Gastrocnemius medialis (tissue), 4 donors: ENCODE measurements around the gene TUBAL3. TPM values are rescaled to one million over a fixed set of nuclear protein-coding genes. Genes with fewer than 3 reads are reported as not detected.

Experiments used
- ATAC-seq, 2 donors: fragments of 150-250 bp; one replicate each; pipeline ENCODE4 v1.9.1; 2016
- DNase-seq, 2 donors: peaks; one replicate each; pipeline ENCODE4 v3.0.0-alpha.2; 2019
- H3K27ac ChIP-seq, 4 donors: fragments of 200-600 bp; sonication (generic); 1 replicate in 1 of 4; 2 replicates in 3 of 4; pipeline ENCODE4 v1.5.1; 2016 to 2018; ENCODE audit warnings: mild to moderate bottlenecking in 2 of 4, moderate library complexity in 1 of 4
- H3K27me3 ChIP-seq, 3 donors: fragments of 200-600 bp; sonication (generic) in 2 of 3; 1 replicate in 1 of 3; 2 replicates in 2 of 3; pipeline versions ENCODE4 v1.5.1 to v1.6.0; 2016 to 2019; ENCODE audit warnings: mild to moderate bottlenecking in 1 of 3, moderate library complexity in 1 of 3
- H3K36me3 ChIP-seq, 2 donors: fragments of 200-600 bp; sonication (generic) in 1 of 2; one replicate each; pipeline ENCODE4 v1.5.1; 2017 to 2018
- H3K4me1 ChIP-seq, 2 donors: fragments of 200-600 bp; sonication (generic) in 1 of 2; one replicate each; pipeline ENCODE4 v1.5.1; 2016 to 2017; ENCODE audit warnings: mild to moderate bottlenecking in 2 of 2
- H3K4me3 ChIP-seq, 4 donors: fragments of 200-600 bp; sonication (generic) in 3 of 4; 1 replicate in 1 of 4; 2 replicates in 3 of 4; pipeline ENCODE4 v1.5.1; 2016 to 2019; ENCODE audit warnings: mild to moderate bottlenecking in 2 of 4
- H3K9me3 ChIP-seq, 3 donors: fragments of 200-600 bp; sonication (generic) in 2 of 3; 1 replicate in 1 of 3; 2 replicates in 2 of 3; pipeline ENCODE4 v1.5.1; 2016 to 2019
- POLR2A ChIP-seq, 2 donors: fragments of 450-650 bp; IDR thresholded peaks; one replicate each; pipeline ENCODE4 v1.6.1; 2017; ENCODE audit warnings: antibody characterized with exemption in 2 of 2, mild to moderate bottlenecking in 2 of 2, moderate library complexity in 2 of 2
- in situ Hi-C, 4 donors: fragments of 200-750 bp; cut with MboI; loops; one replicate each; pipeline versions ENCODE4 v1.15.0 to v1.8.0; 2017; ENCODE audit warnings: low sequenced_read_pairs in 4 of 4
- intact Hi-C: fragments of 100-400 bp; cut with DNase I; formaldehyde crosslinking; loops from one replicate; pipeline ENCODE4 v1.15.1; 2023; ENCODE audit warnings: low total_unique reads
- total RNA-seq, 4 donors: library from RNA; depleted of rRNA; stranded (reverse); fragments of >200 nt; gene quantifications; one replicate each; pipeline versions ENCODE4 v1.1.0 to v1.2.3, GENCODE V29; 2016
- TF ChIP-seq, protein P1 (sequence below), 5 experiments: fragments of 450-650 bp in 3 of 5; fragments of 200-600 bp in 2 of 5; sonication (generic) in 2 of 5; IDR thresholded peaks in 4 of 5; conservative IDR thresholded peaks in 1 of 5; 1 replicate in 4 of 5; 2 replicates in 1 of 5; pipeline ENCODE4 v1.5.1; 2016 to 2019; ENCODE audit warnings: antibody characterized with exemption in 5 of 5, mild to moderate bottlenecking in 3 of 5, moderate library complexity in 3 of 5

Gene TUBAL3
- total RNA-seq, 4 donors from 2014 or later: 0.18 TPM; not detected in 3

DNA sequence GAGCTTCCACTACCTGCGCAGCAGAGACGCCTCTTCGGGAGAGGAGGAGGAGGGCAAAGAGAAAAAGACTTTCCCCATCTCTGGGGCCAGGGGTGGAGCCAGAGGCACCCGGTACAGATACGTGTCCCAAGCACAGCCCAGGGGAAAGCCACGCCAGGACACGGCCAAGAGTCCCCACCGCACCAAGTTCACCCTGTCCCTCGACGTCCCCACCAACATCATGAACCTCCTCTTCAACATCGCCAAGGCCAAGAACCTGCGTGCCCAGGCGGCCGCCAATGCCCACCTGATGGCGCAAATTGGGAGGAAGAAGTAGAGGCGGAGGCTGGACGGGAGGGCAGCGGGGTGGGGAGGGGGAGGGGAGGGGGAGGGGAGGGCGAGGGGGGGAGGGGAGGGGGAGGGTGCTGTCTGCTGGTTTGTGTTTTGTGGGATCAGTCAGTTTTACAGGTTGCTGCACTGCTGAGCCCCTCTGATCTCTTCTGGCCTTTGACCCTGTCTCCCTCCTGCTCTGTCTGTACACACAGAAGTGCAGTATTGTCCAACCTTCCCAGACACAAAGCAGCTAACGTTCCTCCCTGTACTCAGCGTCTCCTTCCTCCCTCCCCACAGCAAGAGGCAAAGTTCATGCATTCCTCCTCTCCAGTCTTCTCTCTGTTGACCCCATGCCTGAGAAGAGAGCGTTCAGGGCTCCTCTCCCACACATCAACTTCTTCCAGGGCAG lies 30.6 kb downstream of the TUBAL3 start:
- no peaks in the 10 kb centered on the region for H3K9me3 ChIP-seq
- no peak overlapping the region for H3K4me3 ChIP-seq
- in situ Hi-C loops (no loop called here), intact Hi-C loops (no loop called here)
- no peaks in the 10 kb centered on the region for H3K4me1 ChIP-seq
- no peak for ATAC-seq
- TF ChIP-seq, protein P1, sequence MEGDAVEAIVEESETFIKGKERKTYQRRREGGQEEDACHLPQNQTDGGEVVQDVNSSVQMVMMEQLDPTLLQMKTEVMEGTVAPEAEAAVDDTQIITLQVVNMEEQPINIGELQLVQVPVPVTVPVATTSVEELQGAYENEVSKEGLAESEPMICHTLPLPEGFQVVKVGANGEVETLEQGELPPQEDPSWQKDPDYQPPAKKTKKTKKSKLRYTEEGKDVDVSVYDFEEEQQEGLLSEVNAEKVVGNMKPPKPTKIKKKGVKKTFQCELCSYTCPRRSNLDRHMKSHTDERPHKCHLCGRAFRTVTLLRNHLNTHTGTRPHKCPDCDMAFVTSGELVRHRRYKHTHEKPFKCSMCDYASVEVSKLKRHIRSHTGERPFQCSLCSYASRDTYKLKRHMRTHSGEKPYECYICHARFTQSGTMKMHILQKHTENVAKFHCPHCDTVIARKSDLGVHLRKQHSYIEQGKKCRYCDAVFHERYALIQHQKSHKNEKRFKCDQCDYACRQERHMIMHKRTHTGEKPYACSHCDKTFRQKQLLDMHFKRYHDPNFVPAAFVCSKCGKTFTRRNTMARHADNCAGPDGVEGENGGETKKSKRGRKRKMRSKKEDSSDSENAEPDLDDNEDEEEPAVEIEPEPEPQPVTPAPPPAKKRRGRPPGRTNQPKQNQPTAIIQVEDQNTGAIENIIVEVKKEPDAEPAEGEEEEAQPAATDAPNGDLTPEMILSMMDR (IDR thresholded peaks at IDR 0.05 in 4 of 5, conservative IDR thresholded peaks at IDR 0.05 in 1 of 5): no peak
- TF ChIP-seq POLR2A (IDR thresholded peaks at IDR 0.05): no peak
- H3K36me3 ChIP-seq: no peaks in the 10 kb centered on the region
- no peaks in the 10 kb centered on the region for H3K27me3 ChIP-seq
- no peak overlapping the region for H3K27ac ChIP-seq
- DNase-seq: no peak

DNA sequence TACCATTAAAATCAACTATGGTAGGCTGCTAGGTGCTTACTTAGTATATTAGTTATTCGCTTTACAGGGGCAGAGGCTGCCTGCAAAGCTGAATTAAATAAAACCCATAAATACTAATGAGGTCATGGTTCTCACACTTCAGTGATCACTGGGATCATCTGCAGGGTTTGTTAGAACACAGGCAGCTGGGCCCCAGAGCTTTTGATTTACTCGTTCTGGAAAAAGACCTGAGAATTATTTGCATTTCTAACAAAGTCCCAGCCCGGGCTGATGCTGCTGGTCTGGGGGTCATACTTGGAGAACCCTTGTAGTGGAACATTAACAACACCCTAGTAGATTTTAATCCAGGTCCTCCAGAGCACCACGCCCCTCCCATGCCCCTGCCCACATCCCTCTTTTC lies 31.3 kb downstream of the TUBAL3 start:
- ATAC-seq (no peak), DNase-seq (no peak)
- in situ Hi-C loops (no loop called here), intact Hi-C loops (no loop called here)
- H3K4me1 ChIP-seq: no peaks in the 10 kb centered on the region
- no peaks in the 10 kb centered on the region for H3K9me3 ChIP-seq
- H3K27me3 ChIP-seq: no peaks in the 10 kb centered on the region
- H3K36me3 ChIP-seq: no peaks in the 10 kb centered on the region
- H3K27ac ChIP-seq: no peak overlapping the region
- no peak for TF ChIP-seq POLR2A (IDR thresholded peaks at IDR 0.05)
- TF ChIP-seq, protein P1 (IDR thresholded peaks at IDR 0.05 in 4 of 5, conservative IDR thresholded peaks at IDR 0.05 in 1 of 5): no peak
- H3K4me3 ChIP-seq: no peak overlapping the region

DNA sequence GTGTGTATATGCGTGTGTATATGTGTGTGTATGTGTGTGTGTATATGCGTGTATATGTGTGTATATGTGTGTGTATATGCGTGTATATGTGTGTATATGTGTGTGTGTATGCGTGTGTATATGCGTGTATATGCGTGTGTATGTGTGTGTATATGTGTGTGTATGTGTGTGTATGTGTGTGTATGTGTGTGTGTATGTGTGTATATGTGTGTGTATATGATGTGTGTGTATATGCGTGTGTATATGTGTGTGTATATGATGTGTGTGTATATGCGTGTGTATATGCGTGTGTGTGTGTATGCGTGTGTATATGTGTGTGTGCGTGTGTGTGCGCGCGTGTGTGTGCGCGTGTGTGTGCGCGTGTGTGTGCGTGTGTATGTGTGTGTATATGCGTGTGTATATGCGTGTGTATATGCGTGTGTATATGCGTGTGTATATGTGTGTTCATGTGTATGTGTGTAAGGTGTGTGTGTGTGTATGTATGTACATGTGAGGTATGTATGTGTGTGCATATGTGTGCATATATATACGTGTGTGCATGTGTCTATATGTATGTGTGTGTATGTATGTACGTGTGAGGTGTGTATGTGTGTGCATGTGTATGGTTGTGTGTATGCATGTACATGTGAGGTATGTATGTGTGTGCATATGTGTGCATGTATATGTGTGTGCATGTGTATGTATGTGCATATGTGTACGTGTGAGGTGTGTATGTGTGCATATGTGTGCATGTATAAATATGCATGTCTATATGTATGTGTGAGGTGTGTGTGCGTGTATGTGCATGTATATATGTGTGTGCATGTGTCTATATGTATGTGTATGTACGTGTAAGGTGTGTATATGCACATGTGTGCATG lies 33.9 kb downstream of the TUBAL3 start:
- intact Hi-C loops (no loop called here), in situ Hi-C loops (no loop called here)
- H3K27ac ChIP-seq: no peak overlapping the region
- no peak overlapping the region for H3K4me3 ChIP-seq
- peaks cover 0 to 4% (median 2%) of the 10 kb centered on the region in 3 donors for H3K27me3 ChIP-seq
- DNase-seq: no peak
- TF ChIP-seq, protein P1 (IDR thresholded peaks at IDR 0.05 in 4 of 5, conservative IDR thresholded peaks at IDR 0.05 in 1 of 5): no peak
- no peak for TF ChIP-seq POLR2A (IDR thresholded peaks at IDR 0.05)
- H3K4me1 ChIP-seq: no peaks in the 10 kb centered on the region
- H3K36me3 ChIP-seq: no peaks in the 10 kb centered on the region
- H3K9me3 ChIP-seq: no peaks in the 10 kb centered on the region
- ATAC-seq: no peak

DNA sequence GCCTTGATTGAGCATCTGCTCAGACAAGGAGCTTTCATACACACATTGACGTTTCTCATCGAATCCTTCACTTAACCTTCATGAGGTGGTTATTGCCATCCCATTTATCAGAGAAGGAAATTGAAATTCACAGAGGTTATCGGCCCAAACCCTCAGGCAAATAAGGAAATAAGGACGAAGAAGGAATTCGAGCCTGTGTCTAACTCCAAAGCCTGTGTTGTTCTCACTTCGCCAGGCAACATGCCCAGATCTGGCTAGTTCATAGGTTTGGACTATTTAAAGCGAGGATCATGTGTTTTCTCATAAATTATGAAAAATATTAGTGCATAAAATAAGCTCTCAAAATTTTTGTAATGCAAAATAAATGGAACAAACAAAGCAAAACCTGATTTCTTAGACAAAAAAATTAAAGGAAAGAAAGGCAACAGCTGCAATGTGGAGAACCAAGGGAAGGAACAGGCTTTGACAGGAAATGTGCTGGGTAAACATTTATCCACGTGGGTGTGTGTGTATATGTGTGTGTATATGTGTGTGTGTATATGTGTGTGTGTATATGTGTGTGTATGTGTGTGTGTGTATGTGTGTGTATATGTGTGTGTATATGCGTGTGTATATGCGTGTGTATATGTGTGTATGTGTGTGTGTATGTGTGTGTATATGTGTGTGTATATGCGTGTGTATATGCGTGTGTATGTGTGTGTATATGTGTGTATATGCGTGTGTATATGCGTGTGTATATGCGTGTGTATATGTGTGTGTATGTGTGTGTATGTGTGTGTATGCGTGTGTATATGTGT lies 35.1 kb downstream of the TUBAL3 start:
- ATAC-seq (no peak), DNase-seq (no peak)
- no peak overlapping the region for H3K27ac ChIP-seq
- H3K9me3 ChIP-seq: no peaks in the 10 kb centered on the region
- H3K4me3 ChIP-seq: no peak overlapping the region
- in situ Hi-C loops: no loop called here
- H3K4me1 ChIP-seq: no peaks in the 10 kb centered on the region
- intact Hi-C loops: no loop called here
- H3K27me3 ChIP-seq: peaks cover 4 to 16% (median 8%) of the 10 kb centered on the region in 3 donors
- TF ChIP-seq, protein P1 (IDR thresholded peaks at IDR 0.05 in 4 of 5, conservative IDR thresholded peaks at IDR 0.05 in 1 of 5): no peak
- TF ChIP-seq POLR2A (IDR thresholded peaks at IDR 0.05): no peak
- no peaks in the 10 kb centered on the region for H3K36me3 ChIP-seq
